ENCODE data around the gene MAGI1.

MAGI1 gene

DNA sequence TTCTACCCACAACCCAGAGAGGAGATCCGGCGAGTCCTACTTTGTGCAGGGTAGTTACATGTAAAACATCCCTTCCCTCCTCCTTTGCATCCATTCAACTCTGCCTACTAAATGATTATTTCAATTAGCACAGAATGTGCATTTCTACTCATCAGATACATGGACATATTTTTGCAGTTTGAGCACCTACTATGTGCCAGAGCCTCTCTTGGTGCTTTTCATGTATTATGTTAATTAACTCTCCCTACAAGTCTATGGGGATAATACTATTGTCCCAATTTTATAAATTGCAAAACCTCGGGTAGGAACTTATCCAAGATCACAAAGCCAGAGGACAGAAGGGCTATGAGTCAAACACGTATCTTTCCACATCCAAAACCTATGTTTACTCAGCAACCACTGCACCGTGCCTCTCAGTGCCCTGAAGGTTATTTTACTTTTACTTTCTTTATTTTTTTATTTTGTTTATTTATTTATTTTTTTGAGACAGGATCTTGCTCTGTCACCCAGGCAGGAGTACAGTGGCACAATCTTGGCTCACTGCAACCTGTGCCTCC is 432.8 kb downstream of the MAGI1 start:
- no peak for DNase-seq

DNA sequence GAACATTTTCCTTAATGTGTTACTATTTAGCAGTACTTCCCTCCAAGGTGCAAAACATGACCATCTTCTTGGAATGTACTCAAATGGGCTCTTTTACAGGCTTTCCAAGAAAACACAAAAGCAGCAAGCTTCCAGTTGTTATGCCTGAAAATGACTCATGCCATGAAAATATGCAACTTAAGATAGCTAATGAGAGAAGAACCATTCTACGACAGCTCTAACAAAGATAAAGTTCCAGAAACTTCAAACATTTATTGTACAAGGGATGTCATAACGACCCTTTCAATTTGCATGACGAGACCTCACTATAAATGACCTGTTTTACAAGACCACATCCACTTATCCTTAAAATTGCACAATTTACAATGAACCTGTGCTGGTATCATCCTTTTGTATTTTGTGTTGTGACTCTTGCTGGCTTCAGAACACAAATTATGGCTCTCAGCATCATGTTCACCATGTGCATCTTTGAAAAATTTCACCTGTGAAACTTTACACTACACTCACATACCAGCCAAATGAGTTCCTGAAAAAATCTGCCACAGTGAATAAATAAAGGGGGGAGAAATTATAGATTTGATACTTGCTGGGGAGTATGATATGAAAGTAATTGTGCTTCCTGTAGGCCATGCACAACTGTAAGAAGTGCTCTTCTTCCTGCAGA is 433.7 kb downstream of the MAGI1 start:
- DNase-seq: no peak

DNA sequence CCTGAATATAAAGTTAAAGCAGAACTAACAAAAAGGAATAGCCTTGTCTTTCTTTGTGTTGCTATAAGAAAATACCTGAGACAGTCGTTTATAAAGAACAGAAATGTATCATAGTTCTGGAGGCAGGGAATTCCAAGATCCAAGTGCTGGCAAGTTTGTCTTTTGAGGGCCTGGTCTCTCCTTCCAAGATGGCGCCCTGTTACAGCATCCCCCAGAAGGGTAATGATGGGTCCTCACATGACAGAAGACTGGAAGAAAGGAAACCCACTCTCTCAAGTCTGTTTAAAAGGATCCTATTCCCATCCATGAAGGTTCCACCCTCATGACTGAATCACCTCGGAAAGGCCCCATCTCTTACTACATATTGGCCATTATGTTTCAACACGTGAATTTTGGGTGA is 435.1 kb downstream of the MAGI1 start:
- DNase-seq: no peak

DNA sequence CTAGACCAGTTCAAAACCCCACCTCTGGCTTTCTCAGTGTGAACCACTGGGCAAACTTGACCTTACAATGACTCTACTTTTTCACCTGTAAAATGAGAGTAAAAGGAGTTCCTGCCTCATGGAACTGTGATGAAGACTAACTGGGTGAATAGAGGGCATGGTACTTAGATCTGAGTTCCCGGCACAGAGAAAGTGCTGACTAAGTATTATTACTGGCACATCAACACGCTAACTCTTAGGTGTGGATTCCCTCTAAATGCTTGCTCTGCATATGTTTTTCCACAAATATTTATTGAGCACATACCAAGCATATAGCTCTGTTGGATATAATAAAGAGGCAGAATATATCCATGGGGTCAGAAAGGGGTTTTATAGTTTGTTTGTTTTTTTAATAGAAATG is 437.8 kb downstream of the MAGI1 start:
- no peak for DNase-seq

DNA sequence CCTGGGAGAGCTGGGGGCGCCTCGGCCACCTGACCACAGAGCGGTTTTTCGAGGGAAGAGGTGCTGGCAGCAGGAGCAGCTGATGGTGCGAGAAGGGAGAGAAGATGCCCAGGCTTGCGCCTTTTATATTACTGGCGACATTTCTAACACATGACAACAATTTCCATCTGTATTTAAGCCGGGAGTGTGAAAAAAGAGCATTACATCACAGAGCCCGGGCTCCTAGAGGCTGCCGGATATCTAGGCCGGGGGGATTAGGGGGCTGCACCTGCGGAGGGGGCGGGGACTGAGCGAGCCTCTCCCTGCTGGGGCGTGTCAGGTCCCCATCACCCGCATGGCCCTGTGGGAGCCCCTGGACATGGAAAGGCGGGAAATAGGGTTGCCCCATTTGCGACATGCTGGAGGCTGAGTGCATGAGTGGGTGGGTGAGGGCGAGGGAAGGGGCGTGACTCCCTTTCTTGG is 440.7 kb downstream of the MAGI1 start:
- DNase-seq: no peak

DNA sequence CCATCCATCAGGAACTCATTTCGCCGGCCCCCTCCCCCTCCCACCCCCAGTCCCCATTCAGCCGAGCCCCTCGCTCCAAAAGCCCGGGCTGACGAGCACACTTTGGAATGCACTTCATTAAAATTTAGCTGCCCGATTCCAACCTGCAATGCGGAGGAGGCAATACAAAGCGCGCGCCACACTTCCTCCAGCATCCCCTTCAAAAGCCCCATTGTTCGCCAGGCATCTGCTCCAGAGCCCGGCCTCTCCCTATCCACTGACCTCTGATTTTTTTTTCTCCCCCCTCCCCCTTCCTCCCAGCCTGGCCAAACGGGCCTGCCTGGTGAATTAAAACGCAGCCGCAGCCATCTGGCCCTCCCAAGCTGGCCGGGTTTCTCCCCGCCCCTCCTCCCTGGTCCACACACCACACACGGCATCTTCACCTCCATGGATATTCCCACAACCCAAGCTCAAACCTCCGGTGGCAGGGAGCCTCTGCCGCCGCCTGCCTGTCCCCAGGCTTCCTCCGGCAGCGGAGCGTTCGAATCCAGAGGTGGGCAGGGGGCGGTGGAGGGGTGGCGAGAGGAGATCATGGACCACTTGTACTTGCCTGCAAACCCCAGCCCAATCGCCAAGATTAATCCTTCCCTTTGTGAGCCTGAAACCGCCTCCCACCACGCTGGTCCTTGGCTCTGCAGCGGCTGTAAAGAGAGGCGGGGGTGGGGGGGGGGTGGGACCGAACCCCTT is 441.3 kb downstream of the MAGI1 start:
- DNase-seq: peak; percentile 10

DNA sequence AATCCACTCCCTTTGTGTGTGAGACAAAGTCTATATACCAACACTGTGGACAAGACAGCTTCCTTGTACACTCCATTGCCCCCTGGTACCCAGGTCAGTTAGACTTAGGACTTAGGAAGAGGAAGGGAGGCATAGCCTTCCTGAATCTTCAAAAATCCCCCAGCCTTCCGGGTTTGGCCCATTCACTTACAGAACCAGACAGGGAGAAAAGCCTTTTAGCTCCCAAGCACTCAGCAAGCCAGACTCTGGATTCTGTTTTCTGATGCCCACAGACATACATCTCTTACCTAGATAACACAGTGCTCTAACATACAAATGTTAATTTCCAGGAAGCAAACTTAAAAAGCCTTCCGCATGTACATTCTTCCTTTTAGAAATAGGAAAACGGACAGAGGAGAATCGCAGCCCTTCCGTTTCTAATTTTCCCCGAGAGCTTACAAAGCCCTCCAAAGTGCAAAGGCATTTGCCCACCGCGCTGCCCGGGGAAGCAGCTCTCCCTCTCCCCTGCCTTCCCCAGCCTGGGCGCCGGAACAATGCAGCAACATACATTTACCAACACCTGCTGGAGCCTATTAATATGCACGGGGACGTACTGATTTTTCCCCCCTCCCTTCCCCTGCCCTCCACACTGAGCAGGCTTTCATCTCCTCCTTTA is 442.0 kb downstream of the MAGI1 start:
- DNase-seq: peak; percentile 3

DNA sequence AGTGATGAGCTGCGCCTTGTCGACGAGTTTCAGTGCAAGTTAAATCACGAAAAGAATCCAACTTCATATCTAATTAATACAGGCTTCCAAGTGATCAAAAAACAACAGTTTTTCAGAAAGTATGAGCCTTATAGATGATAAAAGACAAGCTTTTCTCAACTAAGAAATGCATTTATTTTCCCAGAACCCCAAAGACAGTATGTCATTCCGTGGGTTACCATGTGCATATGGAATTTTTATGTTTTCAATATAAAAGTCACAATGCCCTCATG is 442.8 kb downstream of the MAGI1 start:
- no peak for DNase-seq

DNA sequence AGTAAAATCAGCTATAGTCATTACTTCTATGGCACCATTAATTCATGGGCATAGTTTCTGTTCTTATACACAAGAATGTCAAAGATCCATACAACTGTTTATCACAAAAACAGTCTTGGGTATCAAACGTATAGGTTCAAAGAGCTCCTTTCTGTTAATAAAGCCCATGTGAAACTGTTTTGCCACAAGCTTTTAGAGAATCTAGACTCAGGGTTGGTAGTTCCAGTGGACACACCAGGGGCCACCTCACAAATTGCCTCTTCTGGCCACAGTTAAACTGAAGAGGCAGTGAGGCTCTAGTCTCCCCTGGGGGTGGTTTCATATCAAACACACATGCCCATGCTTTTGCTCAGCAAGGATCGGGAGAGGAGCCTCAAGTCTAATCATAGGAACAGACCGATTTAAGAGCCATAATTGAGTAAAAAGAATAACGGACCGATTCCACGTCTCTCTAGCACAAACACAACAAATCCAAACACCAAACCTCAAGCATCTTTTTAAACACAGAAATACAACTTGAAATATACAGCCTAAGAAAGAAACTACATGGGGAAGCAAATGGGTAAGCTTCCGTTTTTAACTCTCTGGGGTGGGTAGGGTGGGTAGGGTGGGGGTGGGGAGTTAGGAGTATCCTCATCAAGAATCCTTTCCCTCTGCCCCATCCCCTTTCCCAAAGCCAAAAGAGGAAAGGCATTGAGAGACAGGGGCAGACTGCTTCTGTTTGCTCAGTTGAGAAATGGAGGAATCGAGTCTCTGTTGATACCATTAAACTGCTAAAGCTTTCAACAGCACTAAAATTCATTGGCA is 443.3 kb downstream of the MAGI1 start:
- peak; percentile 2 for DNase-seq

DNA sequence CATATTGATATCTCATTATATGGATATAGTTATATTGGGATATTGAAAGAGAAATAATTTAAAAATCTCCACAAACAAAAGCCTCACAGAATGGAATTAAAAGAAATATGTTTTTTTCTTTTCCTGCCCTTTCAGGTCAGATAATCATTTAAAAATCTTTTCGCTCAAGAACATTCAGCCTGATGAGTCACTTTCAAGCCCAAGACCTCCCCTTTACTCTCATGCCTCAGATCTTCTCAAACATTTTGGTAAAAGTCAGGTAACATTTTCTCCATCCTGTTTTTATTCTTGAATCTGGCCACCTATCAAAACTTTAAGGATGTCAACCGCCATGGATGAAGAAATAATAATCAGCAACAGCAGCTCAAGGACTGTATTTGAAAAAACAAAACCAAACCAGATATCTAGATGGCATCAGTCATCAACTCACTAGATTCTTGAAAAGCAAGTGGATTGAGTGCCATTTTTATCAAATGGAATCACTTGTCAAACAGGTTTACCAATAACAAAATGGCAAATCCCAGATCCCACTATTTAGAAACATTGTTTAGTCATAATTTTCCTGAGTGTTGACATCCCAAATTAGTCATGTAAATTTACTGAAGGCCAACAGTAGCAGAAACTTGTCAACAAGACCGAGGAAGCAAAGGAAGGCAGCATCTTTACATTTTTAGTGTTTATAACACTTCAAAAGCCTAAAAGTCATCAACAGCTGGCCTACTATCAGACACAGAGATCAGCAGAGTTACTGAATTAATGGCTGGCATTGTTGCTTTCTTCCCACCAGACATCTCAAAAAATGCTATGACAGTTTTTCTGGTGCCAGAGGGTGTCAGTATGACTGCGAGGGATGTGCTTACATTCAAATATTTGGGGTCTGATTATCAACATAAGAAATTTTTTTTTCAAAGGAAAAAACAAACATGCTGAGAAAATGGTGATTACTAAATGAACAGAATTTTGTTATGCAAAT is 444.7 kb downstream of the MAGI1 start:
- DNase-seq: no peak

DNA sequence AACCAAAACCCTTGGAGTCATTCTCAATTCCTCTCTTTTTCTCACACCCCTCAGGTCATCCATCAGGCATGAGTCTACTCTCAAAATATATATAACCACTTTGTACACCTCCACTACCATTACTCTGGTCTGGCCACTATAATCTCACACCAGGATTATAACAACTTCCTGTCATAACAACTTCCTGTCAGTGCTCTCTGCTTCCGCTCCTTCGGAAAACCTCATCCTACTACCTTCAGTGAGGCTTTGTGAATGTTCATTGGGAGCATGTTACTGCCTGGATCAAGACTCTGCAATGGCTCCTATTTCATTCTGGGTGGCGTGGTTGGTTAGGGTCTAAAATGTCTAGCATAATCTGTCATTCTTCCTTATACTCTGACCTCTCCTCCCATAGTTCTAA is 447.4 kb downstream of the MAGI1 start:
- no peak for DNase-seq

DNA sequence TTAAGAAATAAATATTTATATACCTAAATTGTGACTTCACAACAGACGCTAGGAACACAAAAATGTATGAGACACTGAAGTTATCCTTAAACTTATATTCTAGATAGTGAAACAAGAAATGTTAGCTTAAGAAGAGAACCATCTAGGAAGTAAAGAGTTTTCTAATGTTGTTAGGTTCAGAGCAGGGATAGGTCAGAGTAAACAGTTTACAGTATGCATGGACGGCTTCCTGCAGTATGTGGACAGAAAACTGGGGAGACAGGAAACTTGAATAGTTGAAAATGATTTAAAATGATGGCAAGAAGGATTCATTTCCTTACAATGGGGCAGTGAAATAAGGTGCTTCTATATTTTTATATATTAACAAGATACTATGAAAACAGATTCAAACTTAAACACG is 449.8 kb downstream of the MAGI1 start:
- no peak for DNase-seq

DNA sequence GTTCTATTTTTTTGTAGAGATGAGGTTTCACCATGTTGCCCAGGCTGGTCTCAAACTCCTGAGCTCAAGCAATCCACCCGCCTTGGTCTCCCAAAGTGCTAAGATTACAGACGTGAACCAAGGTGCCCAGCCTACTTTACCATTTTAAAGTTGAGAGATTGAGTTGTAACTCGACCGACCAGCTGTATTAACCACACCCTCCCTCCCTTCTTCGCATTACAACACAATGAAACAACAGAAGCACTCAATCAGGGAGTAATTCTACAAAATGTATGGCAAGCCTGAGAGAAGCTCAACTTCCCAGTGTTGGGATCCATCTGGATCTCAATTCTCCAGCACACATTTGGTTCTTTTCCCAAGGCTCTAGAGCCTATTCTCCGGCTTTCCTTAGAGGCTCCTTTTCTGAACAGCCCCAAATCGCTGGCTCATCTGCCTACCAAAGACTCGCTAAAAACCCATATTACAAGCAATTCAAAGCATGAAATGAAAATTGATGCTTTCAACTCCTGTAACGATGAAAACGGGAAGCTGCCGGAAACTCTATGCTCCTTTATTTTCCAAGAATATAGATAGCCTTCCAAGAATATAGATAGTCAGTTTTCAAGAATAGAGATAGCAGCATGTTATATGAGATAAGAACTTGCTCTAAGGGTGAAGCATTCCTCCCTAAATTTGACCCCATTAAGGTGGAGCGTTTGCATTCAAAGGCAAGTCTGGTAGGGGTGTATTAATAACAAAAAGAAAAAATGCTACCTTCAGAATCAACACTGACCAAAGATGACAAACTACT is 450.9 kb downstream of the MAGI1 start:
- DNase-seq: no peak

DNA sequence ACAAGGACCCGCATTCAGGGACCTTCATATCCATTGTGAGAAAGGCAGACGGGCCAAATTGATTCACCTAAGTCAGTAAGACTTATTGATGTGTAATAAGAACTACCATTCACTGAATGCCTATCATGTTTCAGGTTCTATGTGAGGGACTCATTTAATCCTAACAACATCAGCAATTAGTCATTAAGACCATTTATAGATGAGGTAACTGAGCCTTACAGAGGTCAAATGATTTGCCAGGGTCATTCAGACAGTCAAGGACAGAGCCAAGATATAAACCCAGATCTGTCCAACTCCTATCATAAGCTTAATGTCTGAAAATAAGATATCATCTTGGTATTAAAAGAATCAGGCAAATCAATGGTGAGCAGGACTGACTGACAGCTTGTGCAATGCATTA is 453.8 kb downstream of the MAGI1 start:
- no peak for DNase-seq

DNA sequence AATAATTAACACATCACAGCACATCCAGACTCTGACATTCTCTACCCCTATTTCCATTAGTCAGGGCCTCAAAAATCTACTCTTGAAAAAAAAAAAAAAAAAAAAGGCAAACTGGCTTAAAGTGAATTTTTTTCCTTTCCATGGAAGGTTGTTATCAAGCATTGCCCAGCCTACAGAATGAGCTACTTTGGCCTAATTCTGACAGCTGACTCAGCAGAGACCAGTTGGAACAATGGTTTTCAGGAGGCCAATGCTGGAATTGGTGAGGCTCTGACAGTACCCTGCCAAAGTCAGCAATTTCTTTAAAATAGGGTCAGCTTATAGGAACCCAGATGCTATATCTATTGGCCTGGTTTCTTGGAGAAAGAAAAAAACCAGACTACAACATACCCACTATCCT is 454.7 kb downstream of the MAGI1 start:
- no peak for DNase-seq

DNA sequence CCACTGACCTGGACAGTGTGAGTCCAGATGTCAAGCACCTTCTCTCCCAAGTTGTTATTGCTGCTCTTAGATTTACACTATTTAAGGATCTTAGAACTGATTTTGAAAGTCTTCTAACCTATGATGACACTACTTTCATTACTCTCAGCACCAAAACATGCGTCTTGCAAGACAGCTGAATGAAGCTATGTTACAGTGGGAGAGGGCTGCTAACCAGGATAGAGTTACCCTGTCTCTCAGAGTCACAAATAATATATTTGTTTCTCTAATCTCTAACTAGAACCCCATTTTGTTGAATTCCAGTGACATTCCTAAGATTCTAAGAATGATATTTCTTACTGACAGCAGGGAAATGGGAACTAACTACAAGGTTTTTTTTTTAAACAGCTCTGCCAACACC is 455.5 kb downstream of the MAGI1 start:
- DNase-seq: no peak

DNA sequence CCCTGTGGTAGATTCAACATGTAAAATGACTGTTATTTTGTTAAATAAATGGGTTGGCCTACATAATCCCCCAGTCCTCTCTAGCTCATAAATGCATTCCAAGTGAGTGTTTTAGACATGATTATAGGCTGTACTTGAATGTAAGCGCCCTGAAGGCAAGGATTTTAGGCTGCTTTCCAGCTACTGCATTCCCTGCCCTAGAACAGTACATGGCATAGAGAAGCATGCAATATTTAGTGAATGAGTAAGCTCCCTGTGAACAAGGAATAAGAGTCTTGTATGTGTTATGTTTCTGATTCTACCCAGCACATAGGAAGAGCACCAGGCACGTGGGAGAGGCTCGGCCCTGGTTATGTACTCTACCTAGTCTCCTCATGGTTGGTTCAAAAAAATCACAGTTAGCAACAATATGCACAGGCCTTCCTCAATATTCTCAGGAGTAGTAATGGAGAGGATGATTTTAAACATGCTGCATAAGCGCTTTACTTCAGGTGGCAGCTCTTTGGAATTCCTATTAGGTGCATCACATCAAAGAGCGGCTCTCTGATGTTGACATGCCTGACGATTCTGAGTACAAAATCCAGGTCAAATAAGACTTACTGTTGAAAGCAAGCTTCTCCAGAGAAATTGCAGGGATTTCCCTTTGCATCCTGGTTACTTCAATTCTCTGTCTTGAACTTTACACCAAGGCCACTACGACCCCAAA is 456.6 kb downstream of the MAGI1 start:
- DNase-seq: no peak

DNA sequence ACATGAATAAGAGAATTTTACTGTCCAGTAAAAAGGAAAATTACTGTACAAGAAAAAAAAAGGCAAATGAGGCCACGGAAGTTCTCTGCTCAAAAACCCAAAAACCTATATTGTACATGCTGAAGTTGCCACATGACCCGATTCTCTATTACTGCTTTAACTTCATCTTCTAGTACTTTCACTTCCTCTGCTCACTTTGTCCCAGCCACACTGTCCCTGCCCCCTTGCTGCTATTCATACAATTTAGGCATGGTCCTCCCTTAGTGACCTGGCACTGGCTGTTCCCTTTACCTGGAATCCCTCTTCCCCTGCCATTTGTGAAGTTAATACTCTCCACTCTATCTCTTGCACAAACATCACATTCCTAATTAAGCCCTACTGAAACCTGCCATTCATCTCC is 457.4 kb downstream of the MAGI1 start:
- DNase-seq: no peak

DNA sequence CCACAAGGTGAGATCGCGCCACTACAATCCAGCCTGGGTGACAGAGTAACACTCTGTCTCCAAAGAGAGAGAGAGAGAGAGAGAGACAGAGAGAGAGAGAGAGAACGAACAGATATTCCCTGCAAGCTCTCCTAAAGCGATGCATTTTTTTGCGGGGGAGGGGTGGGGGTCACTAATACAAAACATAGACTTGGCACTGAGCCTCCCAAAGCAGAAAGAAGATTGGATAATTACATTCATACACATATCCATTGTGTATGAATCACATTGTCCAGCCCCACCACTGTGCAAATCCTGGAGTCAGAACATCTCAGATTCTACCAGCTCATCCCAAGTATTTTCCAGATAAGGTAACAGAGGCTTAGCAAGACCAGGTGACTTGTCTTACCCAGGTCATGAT is 459.9 kb downstream of the MAGI1 start:
- DNase-seq: no peak

DNA sequence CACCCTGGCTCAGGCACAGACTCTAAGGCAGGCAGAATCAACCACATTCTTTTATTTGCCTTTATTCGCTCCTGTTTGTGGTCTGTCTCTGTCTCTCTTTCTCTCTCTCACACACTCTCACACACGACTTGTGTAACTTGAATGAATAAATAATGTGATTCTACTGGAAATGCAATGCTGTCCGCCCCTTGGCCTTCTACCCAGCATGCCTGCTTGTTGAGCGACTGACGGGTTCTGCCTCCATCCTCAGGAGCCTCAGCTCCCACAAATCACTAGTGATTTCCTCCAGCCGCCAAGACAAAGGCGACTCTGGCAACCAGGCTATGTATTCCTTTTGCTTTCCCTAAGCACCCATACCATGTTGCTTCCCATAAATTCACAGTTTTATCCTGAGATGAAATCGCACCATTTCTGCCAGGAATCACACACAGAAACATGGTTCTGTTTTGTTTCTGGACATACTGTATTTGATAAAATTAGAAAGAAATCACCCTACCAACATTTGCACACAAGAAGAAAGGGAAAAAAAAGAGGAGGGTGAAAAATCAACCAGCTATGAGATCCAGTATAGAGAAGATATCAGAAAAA is 460.8 kb downstream of the MAGI1 start:
- no peak for DNase-seq
